ENCODE results near the gene ZFYVE28.

- no peak for TF ChIP-seq CTCF (IDR thresholded peaks at IDR 0.05)
- TF ChIP-seq POLR2A (IDR thresholded peaks at IDR 0.05), result no peak
Measured at GRCh38 chr4:2301225-2301642, 117.2 kb downstream of the ZFYVE28 start.

Measured in stomach (tissue), 4 donors.